ENCODE results near the gene FCRLB. TPM values are rescaled to one million over a fixed set of nuclear protein-coding genes. Genes with fewer than 3 reads are reported as not detected.
"Not testable (repeated sequence)": the region's sequence is repeated elsewhere in the genome, so short reads cannot be mapped to it uniquely, and the experiment has no call there.

The FCRLB gene
- total and polyA plus RNA-seq, 2 of the 13 experiments (the other 11 are each of a cell fraction or from before 2014, with no cell fraction given) = 0.08 to 0.11 TPM

- TF ChIP-seq NFKBIZ (CRISPR knock-in tag; IDR thresholded peaks at IDR 0.05) = no peak
- TF ChIP-seq, protein P1, sequence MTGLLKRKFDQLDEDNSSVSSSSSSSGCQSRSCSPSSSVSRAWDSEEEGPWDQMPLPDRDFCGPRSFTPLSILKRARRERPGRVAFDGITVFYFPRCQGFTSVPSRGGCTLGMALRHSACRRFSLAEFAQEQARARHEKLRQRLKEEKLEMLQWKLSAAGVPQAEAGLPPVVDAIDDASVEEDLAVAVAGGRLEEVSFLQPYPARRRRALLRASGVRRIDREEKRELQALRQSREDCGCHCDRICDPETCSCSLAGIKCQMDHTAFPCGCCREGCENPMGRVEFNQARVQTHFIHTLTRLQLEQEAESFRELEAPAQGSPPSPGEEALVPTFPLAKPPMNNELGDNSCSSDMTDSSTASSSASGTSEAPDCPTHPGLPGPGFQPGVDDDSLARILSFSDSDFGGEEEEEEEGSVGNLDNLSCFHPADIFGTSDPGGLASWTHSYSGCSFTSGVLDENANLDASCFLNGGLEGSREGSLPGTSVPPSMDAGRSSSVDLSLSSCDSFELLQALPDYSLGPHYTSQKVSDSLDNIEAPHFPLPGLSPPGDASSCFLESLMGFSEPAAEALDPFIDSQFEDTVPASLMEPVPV (CRISPR knock-in tag; IDR thresholded peaks at IDR 0.05) = no peak
- TF ChIP-seq PHF21A (CRISPR knock-in tag; IDR thresholded peaks at IDR 0.05) = no peak
- no peak for TF ChIP-seq ZNF660 (CRISPR knock-in tag; IDR thresholded peaks at IDR 0.05; ENCODE audit: borderline replicate concordance, low read depth)
- no peak for TF ChIP-seq NKX3-1 (CRISPR knock-in tag; IDR thresholded peaks at IDR 0.05)
- TF ChIP-seq, protein P2, sequence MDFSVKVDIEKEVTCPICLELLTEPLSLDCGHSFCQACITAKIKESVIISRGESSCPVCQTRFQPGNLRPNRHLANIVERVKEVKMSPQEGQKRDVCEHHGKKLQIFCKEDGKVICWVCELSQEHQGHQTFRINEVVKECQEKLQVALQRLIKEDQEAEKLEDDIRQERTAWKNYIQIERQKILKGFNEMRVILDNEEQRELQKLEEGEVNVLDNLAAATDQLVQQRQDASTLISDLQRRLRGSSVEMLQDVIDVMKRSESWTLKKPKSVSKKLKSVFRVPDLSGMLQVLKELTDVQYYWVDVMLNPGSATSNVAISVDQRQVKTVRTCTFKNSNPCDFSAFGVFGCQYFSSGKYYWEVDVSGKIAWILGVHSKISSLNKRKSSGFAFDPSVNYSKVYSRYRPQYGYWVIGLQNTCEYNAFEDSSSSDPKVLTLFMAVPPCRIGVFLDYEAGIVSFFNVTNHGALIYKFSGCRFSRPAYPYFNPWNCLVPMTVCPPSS (IDR thresholded peaks at IDR 0.05) = no peak
- no peak for TF ChIP-seq PRMT3 (CRISPR knock-in tag; IDR thresholded peaks at IDR 0.05; ENCODE audit: borderline replicate concordance, low read depth)
- no peak for TF ChIP-seq AGO1 (IDR thresholded peaks at IDR 0.05; ENCODE audit: low read depth, low read length, poor library complexity, severe bottlenecking)
- no peak for TF ChIP-seq ADNP (CRISPR knock-in tag; IDR thresholded peaks at IDR 0.05)
- no peak for TF ChIP-seq ZNF30 (CRISPR knock-in tag; IDR thresholded peaks at IDR 0.05)
- no peak for TF ChIP-seq ZNF615 (CRISPR knock-in tag; IDR thresholded peaks at IDR 0.05; ENCODE audit: borderline replicate concordance)
- TF ChIP-seq ZNF337 (CRISPR knock-in tag; IDR thresholded peaks at IDR 0.05; ENCODE audit: borderline replicate concordance, low read depth) = no peak
- no peak for TF ChIP-seq STAT5B (CRISPR knock-in tag; IDR thresholded peaks at IDR 0.05)
- TF ChIP-seq JUN (CRISPR knock-in tag; IDR thresholded peaks at IDR 0.05) = no peak
- TF ChIP-seq RXRB (CRISPR knock-in tag; IDR thresholded peaks at IDR 0.05; ENCODE audit: borderline replicate concordance) = no peak
- CTCF ChIA-PET (ENCODE audit: low intra/inter-chr PET ratio, low total read pairs) = no interaction called here
These were observed 47.8 kb downstream of the FCRLB start for GRCh38 chr1:161768986-161769672.

DNA sequence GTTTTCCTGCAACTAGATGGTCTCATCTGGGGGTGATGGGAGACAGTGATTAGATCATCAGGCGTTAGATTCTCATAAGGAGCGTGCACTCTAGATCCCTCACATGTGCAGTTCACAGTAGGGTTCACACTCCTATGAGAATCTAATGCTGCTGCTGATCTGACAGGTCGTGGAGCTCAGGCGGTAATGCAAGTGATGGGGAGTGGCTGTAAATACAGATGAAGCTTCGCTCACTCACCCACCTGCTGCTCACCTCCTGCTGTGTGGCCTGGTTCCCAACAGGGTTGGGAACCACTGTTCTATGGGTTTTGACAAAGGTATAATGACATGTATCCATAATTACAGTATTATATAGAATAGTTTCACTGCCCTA lies 48.3 kb downstream of the FCRLB start:
- BruUV-seq (replicated peaks); H3K36me3 ChIP-seq (replicated peaks in 1 of 2; ENCODE audit: control insufficient read depth in 1 of 2, insufficient read depth in 2 of 2, low read length in 2 of 2); H3K4me3 ChIP-seq (replicated peaks in 1 of 3; ENCODE audit: insufficient read depth in 1 of 3, low read depth in 2 of 3, low read length in 3 of 3); H4K20me1 ChIP-seq (ENCODE audit: insufficient read depth, low read length); FAIRE-seq; H3K9ac ChIP-seq (ENCODE audit: insufficient read depth, low read depth, low read length); intact Hi-C loops (cut with micrococcal nuclease; ENCODE audit: unreplicated experiment); H3K9me3 ChIP-seq (ENCODE audit: low read length); ATAC-seq; CTCF ChIA-PET (ENCODE audit: low intra/inter-chr PET ratio, low total read pairs); H3K27me3 ChIP-seq (ENCODE audit: control insufficient read depth in 1 of 2, insufficient read depth in 2 of 2, low read length in 2 of 2); H2AFZ ChIP-seq (ENCODE audit: low read length); H3K4me2 ChIP-seq (ENCODE audit: low read depth, low read length); H3K27ac ChIP-seq (ENCODE audit: extremely low read length, insufficient read depth, low read length); POLR2A ChIA-PET; DNase-seq (ENCODE audit: low spot score); in situ Hi-C loops (cut with HindIII; ENCODE audit: extremely low pct_ligation_motif_present, low pct_unique_long_range_greater_than_20kb): not testable (repeated sequence)
- 93% methylated on average over 5 of the region's 5 CpGs for WGBS (ENCODE audit: low lambda C conversion rate)
- H3K79me2 ChIP-seq (ENCODE audit: insufficient read depth, low read length) = peaks cover 50% of the 10 kb centered on the region
- H3K4me1 ChIP-seq (ENCODE audit: insufficient read depth, low read length) = peaks cover 17% of the 10 kb centered on the region

More at GRCh38 chr1:161768986-161769672, 47.8 kb downstream of the FCRLB start:
- Histone ChIP-seq H3K79me2 (ENCODE audit: insufficient read depth, low read length) (peaks cover 48% of the 10 kb centered on the region), H3K4me1 (ENCODE audit: insufficient read depth, low read length) (peaks cover 20% of the 10 kb centered on the region), H3K27ac (ENCODE audit: extremely low read length, insufficient read depth, low read length) (no peak overlapping the region), H3K4me2 (ENCODE audit: low read depth, low read length) (no peak overlapping the region), H3K9me3 (ENCODE audit: low read length) (no peaks in the 10 kb centered on the region), H3K36me3 (replicated peaks in 1 of 2; ENCODE audit: control insufficient read depth in 1 of 2, insufficient read depth in 2 of 2, low read length in 2 of 2) (no peaks in the 10 kb centered on the region), H2AFZ (ENCODE audit: low read length) (no peak overlapping the region), H3K27me3 (ENCODE audit: control insufficient read depth in 1 of 2, insufficient read depth in 2 of 2, low read length in 2 of 2) (no peaks in the 10 kb centered on the region; a peak in 1 of 5 replicates), H3K9ac (ENCODE audit: insufficient read depth, low read depth, low read length) (no peak overlapping the region), H3K4me3 (replicated peaks in 1 of 3; ENCODE audit: insufficient read depth in 1 of 3, low read depth in 2 of 3, low read length in 3 of 3) (no peak overlapping the region), H4K20me1 (ENCODE audit: insufficient read depth, low read length) (no peaks in the 10 kb centered on the region; the same call in 1 of the 2 replicates)
- POLR2A ChIA-PET = no interaction called here
- in situ Hi-C loops (cut with HindIII; ENCODE audit: extremely low pct_ligation_motif_present, low pct_unique_long_range_greater_than_20kb) = no loop called here
- FAIRE-seq (no peak), DNase-seq (ENCODE audit: low spot score) (no peak), ATAC-seq (no peak)
- BruUV-seq (replicated peaks) = no TSS peak
- intact Hi-C loops (cut with micrococcal nuclease; ENCODE audit: unreplicated experiment) = no loop called here

Data from HepG2 (cell line).